BE2C (cell line): ENCODE measurements around the gene PLCL1.

Experiments
- DNase-seq: peaks from one replicate; pipeline ENCODE4 v3.0.0-alpha.2; 2020
- H3K27me3 ChIP-seq: fragments of 250-450 bp; sonication (Bioruptor Pico); 2 replicates; pipeline ENCODE4 v1.5.1; 2020; ENCODE audit warnings: mild to moderate bottlenecking
- H3K36me3 ChIP-seq: fragments of 250-450 bp; sonication (Bioruptor Pico); 2 replicates; pipeline ENCODE4 v1.5.1; 2020; ENCODE audit warnings: mild to moderate bottlenecking
- H3K4me1 ChIP-seq: fragments of 250-450 bp; sonication (Bioruptor Pico); 2 replicates; pipeline ENCODE4 v1.5.1; 2020
- H3K4me3 ChIP-seq: 2 replicates; pipeline ENCODE4 v1.5.1; 2011; ENCODE audit warnings: low read depth, low read length
- H3K9me3 ChIP-seq: fragments of 250-450 bp; sonication (Bioruptor Pico); 2 replicates; pipeline ENCODE4 v1.5.1; 2020
- CTCF ChIP-seq: IDR thresholded peaks from 2 replicates; pipeline ENCODE4 v1.5.1; 2012; ENCODE audit warnings: mild to moderate bottlenecking, low read depth, low read length

PLCL1 gene

GRCh38 chr2:197894751-197895274, 90.4 kb downstream of the PLCL1 start:
- no peaks in the 10 kb centered on the region; the same call in 1 of the 2 replicates for H3K9me3 ChIP-seq
- no peaks in the 10 kb centered on the region for H3K27me3 ChIP-seq
- DNase-seq: no peak
- no peak overlapping the region for H3K4me3 ChIP-seq
- no peak for TF ChIP-seq CTCF
- no peaks in the 10 kb centered on the region for H3K4me1 ChIP-seq
- H3K36me3 ChIP-seq: no peaks in the 10 kb centered on the region

DNA sequence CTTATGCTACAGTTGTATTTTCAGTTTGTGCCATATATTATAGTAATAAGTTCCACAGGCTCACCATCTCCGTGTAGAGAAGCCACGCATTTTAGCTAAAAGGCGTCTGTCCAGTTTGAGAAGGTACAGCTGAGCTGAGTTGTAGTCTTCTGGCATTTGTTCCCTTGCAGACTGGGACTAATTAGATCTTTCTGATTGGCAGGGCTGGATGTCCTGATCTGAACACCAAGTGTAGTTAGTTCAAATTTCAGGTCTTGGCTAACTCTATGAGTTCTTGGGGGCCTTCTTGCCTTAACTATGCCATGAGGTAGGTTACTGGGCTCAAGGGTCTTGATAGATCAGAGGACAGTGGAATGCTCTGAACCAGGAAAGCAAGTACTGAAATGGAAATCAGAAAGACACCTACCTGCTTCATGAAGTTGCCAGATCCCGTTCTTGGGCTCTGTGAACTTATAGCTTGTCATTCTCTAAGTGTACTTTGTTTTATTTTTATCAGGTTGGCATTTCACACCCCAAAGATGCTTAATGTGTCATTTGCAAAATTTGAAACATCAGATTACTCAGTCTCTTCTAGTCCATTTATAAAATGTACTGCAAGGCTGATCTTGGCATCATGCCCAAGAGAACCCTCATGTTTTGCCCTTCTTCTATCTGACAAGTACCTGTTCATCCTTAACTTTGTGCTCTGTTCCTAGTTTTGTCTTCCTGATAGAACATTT, 93.7 kb downstream of the PLCL1 start:
- Histone ChIP-seq H3K9me3 (no peaks in the 10 kb centered on the region), H3K4me1 (no peaks in the 10 kb centered on the region), H3K36me3 (no peaks in the 10 kb centered on the region), H3K27me3 (no peaks in the 10 kb centered on the region), H3K4me3 (no peak overlapping the region)
- DNase-seq: no peak
- TF ChIP-seq CTCF: no peak

DNA sequence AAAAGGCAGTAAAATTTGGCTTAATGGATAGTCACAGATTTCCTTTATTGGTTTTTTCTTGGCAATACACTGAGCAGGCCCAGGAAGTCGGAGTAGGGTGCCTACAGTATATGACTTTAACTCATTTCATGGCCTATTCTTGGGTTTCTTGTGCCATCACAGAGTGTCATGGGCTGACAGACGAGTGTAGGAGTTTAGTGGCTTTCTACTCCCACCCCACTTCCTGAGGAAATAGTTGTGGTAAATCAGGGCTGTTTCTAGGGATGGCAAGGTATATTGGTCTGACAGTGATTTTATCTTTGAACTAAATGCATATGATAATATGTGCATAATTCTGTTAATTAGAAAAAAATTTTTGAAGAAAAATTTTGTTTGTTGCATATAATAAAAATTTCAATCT, 100.1 kb downstream of the PLCL1 start:
- no peak for TF ChIP-seq CTCF
- DNase-seq: no peak

GRCh38 chr2:197908156-197908555, 103.8 kb downstream of the PLCL1 start:
- H3K4me3 ChIP-seq: no peak overlapping the region
- no peaks in the 10 kb centered on the region for H3K4me1 ChIP-seq
- no peaks in the 10 kb centered on the region for H3K27me3 ChIP-seq
- DNase-seq: no peak
- no peaks in the 10 kb centered on the region for H3K36me3 ChIP-seq
- no peaks in the 10 kb centered on the region for H3K9me3 ChIP-seq
- no peak for TF ChIP-seq CTCF

More for the DNA sequence above, 100.1 kb downstream of the PLCL1 start:
- no peaks in the 10 kb centered on the region for H3K27me3 ChIP-seq
- no peaks in the 10 kb centered on the region for H3K4me1 ChIP-seq
- H3K9me3 ChIP-seq: no peaks in the 10 kb centered on the region
- H3K4me3 ChIP-seq: no peak overlapping the region
- no peaks in the 10 kb centered on the region for H3K36me3 ChIP-seq

DNA sequence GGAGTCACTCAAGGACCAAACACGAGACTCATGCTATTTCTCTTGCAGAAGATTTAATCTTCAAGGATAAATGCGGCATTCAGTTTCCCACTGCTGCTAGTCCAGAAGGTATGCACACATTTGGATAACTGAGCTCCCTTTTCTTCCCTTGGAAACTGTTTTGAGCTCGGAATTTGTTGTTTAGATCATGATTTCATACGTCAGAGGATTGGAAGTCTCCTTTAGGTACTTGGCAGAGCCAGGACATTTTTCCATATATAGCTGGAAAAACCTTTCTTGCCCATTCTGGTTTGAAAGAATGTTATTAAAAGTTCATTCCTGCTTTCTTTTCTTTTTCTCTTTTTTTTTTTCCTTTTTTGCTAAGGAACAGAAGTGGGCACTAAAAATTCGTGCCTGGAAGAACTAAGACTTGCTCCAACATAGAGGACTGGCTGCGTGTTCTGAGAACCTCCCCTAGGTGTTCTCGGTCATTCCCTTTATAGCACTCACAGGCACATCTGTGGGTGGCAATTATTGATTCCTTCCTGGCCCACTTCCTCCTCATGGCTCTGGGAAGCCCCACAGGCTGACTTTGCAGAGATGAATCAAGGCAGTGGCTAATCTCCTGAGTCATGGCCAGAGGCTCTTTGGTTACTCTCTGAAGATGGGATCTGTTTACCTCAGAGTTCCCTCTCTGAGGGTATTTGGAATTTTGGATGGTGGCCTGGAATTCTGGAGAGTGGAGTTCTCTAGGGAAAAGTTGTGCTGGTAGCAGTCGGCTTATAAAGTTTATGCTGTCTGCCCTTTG, 104.8 kb downstream of the PLCL1 start:
- no peaks in the 10 kb centered on the region for H3K36me3 ChIP-seq
- no peaks in the 10 kb centered on the region for H3K4me1 ChIP-seq
- no peaks in the 10 kb centered on the region for H3K27me3 ChIP-seq
- no peak overlapping the region for H3K4me3 ChIP-seq
- DNase-seq: peak; percentile 16
- H3K9me3 ChIP-seq: no peaks in the 10 kb centered on the region
- TF ChIP-seq CTCF: no peak

DNA sequence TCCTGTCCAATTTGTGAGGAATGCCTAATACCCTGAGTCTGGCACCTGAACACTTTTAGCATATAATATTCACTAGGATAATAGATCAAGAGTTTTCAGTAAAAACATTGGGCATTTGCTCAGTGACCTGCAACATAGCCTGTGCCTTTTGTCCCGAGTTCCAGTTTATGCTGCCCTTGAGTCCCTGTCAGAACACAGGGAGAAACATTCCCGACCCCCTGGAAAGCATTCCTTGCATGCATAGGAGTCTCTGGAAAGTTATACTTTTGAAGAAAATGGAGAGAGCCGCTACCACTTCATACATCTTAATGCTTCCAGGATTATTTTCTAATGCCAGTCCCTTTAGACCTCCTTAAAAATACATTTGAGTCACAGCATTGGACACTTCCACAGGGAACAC, 107.3 kb downstream of the PLCL1 start:
- Histone ChIP-seq H3K36me3 (no peaks in the 10 kb centered on the region), H3K4me1 (no peaks in the 10 kb centered on the region), H3K27me3 (no peaks in the 10 kb centered on the region), H3K9me3 (no peaks in the 10 kb centered on the region), H3K4me3 (no peak overlapping the region)
- TF ChIP-seq CTCF: no peak
- DNase-seq: no peak
